Hepatocyte (in vitro differentiated cells): ENCODE results near the gene ITPRID2. TPM values are rescaled to one million over a fixed set of nuclear protein-coding genes. Genes with fewer than 3 reads are reported as not detected.

Source experiments
- DNase-seq: peaks from one replicate; pipeline ENCODE4 v3.0.0-alpha.2; 2016; ENCODE audit warnings: low spot score
- H2AFZ ChIP-seq: fragments of 200-600 bp; sonication (generic); 2 replicates; pipeline ENCODE4 v1.6.0; 2016; ENCODE audit warnings: antibody characterized with exemption, mild to moderate bottlenecking
- H3K27ac ChIP-seq: fragments of 200-600 bp; sonication (generic); 2 replicates; pipeline ENCODE4 v1.5.1; 2016; ENCODE audit warnings: mild to moderate bottlenecking
- H3K27me3 ChIP-seq: fragments of 200-600 bp; sonication (generic); 2 replicates; pipeline ENCODE4 v1.6.1; 2016
- H3K36me3 ChIP-seq: fragments of 200-600 bp; sonication (generic); replicated peaks from 2 replicates; pipeline ENCODE4 v1.5.1; 2016; ENCODE audit warnings: low read depth; ENCODE audit not compliant: insufficient read depth
- H3K4me1 ChIP-seq: fragments of 200-600 bp; sonication (generic); 2 replicates; pipeline ENCODE4 v1.5.1; 2016; ENCODE audit warnings: mild to moderate bottlenecking, moderate library complexity; ENCODE audit not compliant: insufficient read depth
- H3K4me2 ChIP-seq: fragments of 200-600 bp; sonication (generic); 2 replicates; pipeline ENCODE4 v1.6.0; 2016
- H3K4me3 ChIP-seq: fragments of 200-600 bp; sonication (generic); 2 replicates; pipeline ENCODE4 v1.5.1; 2016; ENCODE audit warnings: mild to moderate bottlenecking
- H3K79me2 ChIP-seq: fragments of 200-600 bp; sonication (generic); 2 replicates; pipeline ENCODE4 v1.6.0; 2017; ENCODE audit warnings: mild to moderate bottlenecking
- H3K9me2 ChIP-seq: fragments of 200-600 bp; sonication (generic); replicated peaks from 2 replicates; pipeline ENCODE4 v1.6.0; 2017; ENCODE audit warnings: mild to moderate bottlenecking; ENCODE audit not compliant: insufficient read depth
- H3K9me3 ChIP-seq: fragments of 200-600 bp; sonication (generic); 2 replicates; pipeline ENCODE4 v1.5.1; 2016; ENCODE audit warnings: low read depth, mild to moderate bottlenecking
- H4K20me1 ChIP-seq: fragments of 200-600 bp; sonication (generic); 2 replicates; pipeline ENCODE4 v1.6.0; 2016; ENCODE audit warnings: mild to moderate bottlenecking; ENCODE audit not compliant: insufficient read depth, poor library complexity, severe bottlenecking
- CTCF ChIP-seq: fragments of 200-600 bp; sonication (generic); IDR thresholded peaks from 2 replicates; pipeline ENCODE4 v1.5.1; 2016; ENCODE audit warnings: antibody characterized with exemption, mild to moderate bottlenecking; ENCODE audit not compliant: poor library complexity
- EZH2 ChIP-seq: fragments of 200-600 bp; sonication (generic); IDR thresholded peaks from 2 replicates; pipeline ENCODE4 v1.6.1; 2016; ENCODE audit warnings: antibody characterized with exemption, mild to moderate bottlenecking, borderline replicate concordance
- EZH2phosphoT487 ChIP-seq: fragments of 200-600 bp; sonication (generic); IDR thresholded peaks from one replicate; pipeline ENCODE4 v1.6.1; 2018; ENCODE audit warnings: antibody characterized with exemption, mild to moderate bottlenecking, low read depth, moderate library complexity; ENCODE audit not compliant: unreplicated experiment, severe bottlenecking
- WGBS: methylation state at CpG from one replicate; pipeline ENCODE4 v1.1.6; 2016; ENCODE audit warnings: low lambda C conversion rate; ENCODE audit errors: missing lambda C conversion rate; 5-methylcytosine and 5-hydroxymethylcytosine counted together
- polyA plus RNA-seq: library from polyadenylated mRNA; unstranded; fragments of >200 nt; fragmentation: Nextera tagmentation; extraction: Ambion mirVana; gene quantifications from 2 replicates; pipeline ENCODE4 v1.2.1, GENCODE V29; 2016
- total RNA-seq: library from RNA; depleted of rRNA; stranded (reverse); fragments of >200 nt; gene quantifications from 2 replicates; pipeline ENCODE4 v1.2.3, GENCODE V29; 2014

The ITPRID2 gene
- total RNA-seq (183 and 184 TPM in 2 replicates), polyA plus RNA-seq (37.4 and 52.5 TPM in 2 replicates)

GRCh38 chr2:181891258-181891965 lies at the start of gene ITPRID2:
TSS of gene ITPRID2 (plus strand) at chr2:181891730. CDS start at chr2:181892067, 337 bp downstream.
- WGBS = 2% methylated on average over 36 of the region's 58 CpGs
- H3K27ac ChIP-seq = peak within 1 kb of the TSS; percentile 99
- TF ChIP-seq CTCF (peak; percentile 3), EZH2phosphoT487 (no peak)
- peak within 1 kb of the TSS; percentile 84 for H3K4me3 ChIP-seq
- H3K9me3 ChIP-seq = no peaks in the 10 kb centered on the region
- no peaks in the 10 kb centered on the region for H3K36me3 ChIP-seq
- H4K20me1 ChIP-seq = no peaks in the 10 kb centered on the region
- peaks cover 27% of the 10 kb centered on the region for H3K4me1 ChIP-seq
- peak; percentile 96 for DNase-seq
- no peaks in the 10 kb centered on the region for H3K9me2 ChIP-seq
- peak within 1 kb of the TSS; percentile 86 for H2AFZ ChIP-seq
- H3K27me3 ChIP-seq = no peaks in the 10 kb centered on the region
- H3K79me2 ChIP-seq = peaks cover 43% of the 10 kb centered on the region
- H3K4me2 ChIP-seq = peak within 1 kb of the TSS; percentile 80

DNA sequence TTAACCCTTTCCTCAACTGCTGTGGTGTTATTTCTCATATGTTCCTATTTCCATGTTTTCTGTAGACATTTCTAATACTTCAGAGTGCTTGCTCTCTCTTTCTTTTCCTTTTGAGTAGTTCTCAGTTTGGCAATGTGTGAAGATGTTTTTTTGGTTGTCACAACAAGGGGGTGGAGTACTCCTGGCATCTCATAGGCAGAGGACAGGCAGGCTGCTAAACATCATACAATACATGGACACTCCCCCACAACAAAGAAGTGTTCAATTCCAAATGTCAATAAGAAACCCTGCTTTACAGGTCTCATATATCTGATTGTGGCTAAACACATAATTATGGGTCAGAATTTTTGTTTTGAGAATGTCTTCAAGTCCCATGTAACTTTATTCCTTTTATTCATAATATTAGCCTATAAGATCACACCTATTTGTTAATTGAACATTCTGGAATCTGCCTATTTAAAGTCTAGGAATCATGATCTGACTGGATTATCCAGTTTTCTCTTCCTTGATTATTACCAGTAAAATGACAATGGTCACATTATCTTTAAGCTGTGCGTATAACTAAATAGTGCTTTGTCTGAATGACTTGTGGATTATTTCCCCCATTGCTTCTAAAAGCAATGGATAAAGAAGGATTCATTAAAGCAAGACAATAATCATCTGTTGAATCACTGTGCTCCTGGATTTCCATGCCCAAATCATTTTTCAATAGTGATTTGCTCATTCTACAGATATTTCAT lies 46.8 kb upstream of the ITPRID2 start:
- no peaks in the 10 kb centered on the region for H4K20me1 ChIP-seq
- H3K27me3 ChIP-seq = no peaks in the 10 kb centered on the region
- H2AFZ ChIP-seq = no peak overlapping the region
- no peaks in the 10 kb centered on the region for H3K9me2 ChIP-seq
- H3K4me2 ChIP-seq = no peak overlapping the region
- no peak overlapping the region for H3K4me3 ChIP-seq
- peaks cover 4% of the 10 kb centered on the region for H3K4me1 ChIP-seq
- WGBS = 95% methylated on average over 1 of the region's 1 CpG
- TF ChIP-seq CTCF (no peak), EZH2phosphoT487 (no peak), EZH2 (no peak)
- no peak for DNase-seq
- no peak overlapping the region for H3K27ac ChIP-seq
- H3K79me2 ChIP-seq = no peaks in the 10 kb centered on the region
- H3K36me3 ChIP-seq = no peaks in the 10 kb centered on the region
- H3K9me3 ChIP-seq = no peaks in the 10 kb centered on the region

DNA sequence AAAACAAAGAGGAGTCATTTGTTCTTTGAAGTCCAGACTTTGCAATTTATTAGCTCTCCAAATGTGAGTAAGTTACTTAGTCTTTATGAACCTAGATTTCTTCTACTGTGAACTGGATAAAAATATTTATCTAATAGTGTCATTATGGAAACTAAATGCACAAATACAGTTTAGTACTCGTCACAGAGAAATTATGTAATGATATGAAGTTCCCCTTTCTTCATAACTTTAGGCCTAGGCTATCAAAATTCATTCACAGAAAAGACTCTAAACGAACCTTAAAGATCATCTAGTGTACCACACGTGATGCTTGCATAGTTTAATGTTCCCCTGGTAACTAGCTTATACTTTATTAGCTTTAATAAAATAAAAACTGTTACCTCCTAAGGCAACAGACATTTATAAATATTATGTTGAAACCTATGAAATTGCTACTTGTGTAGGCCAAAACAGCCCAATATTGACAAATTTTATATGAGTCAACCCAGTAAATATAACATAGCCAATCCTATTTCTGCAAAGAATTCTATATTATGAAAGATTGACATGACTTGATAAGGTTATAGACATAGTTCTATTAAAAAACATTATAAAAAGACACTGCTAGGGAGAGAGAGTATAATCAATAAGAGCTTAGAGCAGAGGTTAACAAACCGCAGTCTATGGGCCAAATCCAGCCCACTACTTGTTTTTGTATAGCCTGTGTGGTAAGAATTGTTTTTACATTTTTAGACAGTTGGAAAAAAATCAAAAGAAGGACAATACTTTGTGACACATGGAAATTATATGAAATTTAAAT lies 44.9 kb upstream of the ITPRID2 start:
- Histone ChIP-seq H3K4me2 (no peak overlapping the region), H3K9me2 (no peaks in the 10 kb centered on the region), H3K4me3 (no peak overlapping the region), H3K36me3 (no peaks in the 10 kb centered on the region), H4K20me1 (no peaks in the 10 kb centered on the region), H3K4me1 (peaks cover 4% of the 10 kb centered on the region), H3K79me2 (no peaks in the 10 kb centered on the region), H3K27me3 (no peaks in the 10 kb centered on the region), H2AFZ (no peak overlapping the region), H3K9me3 (no peaks in the 10 kb centered on the region), H3K27ac (no peak overlapping the region)
- 84% methylated on average over 4 of the region's 4 CpGs for WGBS
- no peak for DNase-seq
- no peak for TF ChIP-seq EZH2
- TF ChIP-seq CTCF = no peak
- no peak for TF ChIP-seq EZH2phosphoT487
